SKM-1 treated with dmso at 0.1 percent for 144 hours (cell line): ENCODE results near the gene ASMTL.

ENCODE experiments used
- DNase-seq: peaks from one replicate; lab custom pipeline; 2025; ENCODE audit not compliant: unreplicated experiment; lab: John Stamatoyannopoulos, UW

ASMTL gene

DNA sequence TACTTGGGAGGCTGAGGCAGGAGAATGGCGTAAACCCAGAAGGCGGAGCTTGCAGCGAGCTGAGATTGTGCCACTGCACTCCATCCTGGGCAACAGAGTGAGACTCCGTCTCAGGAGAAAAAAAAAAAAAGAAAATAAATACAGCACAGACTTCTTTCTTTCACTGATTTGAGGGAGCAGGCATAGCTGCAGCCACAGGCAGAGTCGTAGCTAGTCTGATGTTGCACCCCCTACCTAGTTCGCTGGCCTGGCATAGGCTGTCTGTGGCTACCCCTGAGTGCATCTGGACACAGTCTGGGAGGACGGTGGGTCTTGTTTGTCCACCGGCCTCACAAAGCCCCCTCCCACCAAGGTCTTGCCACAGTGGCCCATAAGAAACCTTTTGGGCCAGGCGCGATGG is 94.7 kb downstream of the ASMTL start:
- no peak for DNase-seq

DNA sequence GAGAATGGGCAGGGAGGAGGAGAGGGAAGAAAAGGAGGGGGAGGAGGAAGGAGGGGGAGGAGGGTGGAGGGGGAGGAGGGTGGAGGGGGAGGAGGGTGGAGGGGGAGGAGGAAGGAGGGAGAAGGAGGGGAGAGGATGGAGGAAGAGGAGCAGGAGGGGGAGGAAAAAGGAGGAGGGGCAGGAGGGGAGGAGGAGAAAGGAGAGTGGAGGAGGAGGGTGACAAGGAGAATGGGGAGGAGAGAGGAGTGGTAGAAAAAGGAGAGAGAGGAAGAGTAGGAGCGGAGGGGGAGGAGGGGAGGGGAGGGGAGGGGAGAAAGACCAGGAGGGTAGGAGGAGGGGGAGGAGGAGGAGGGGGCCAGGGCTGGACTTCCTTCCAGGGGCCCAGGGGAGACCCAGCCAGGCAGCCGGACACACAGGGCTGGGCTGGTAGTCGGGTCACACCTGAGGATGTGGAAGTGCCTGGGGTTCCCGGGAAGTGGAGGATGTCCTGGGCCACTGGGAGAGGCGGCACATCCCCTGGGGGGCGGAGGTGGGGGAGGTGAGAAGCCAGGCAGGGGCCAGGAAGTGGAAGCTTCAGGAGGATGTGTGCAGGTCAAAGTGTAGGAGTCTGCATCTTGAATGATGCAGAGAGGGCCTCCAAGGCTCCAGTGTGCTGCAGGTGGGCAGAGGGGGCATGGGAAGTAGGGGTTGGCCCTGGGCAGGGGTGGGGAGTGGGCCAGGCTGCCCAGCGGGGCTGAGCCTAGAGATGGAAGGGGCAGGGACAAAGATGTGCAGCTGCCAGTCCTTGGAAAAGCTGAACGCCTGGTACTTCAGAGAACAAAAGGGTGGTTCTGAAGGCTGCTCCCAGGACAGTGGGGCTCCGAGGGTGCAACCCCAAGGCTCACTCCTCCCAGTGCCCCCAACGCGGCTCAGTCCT is 97.3 kb downstream of the ASMTL start:
- no peak for DNase-seq

DNA sequence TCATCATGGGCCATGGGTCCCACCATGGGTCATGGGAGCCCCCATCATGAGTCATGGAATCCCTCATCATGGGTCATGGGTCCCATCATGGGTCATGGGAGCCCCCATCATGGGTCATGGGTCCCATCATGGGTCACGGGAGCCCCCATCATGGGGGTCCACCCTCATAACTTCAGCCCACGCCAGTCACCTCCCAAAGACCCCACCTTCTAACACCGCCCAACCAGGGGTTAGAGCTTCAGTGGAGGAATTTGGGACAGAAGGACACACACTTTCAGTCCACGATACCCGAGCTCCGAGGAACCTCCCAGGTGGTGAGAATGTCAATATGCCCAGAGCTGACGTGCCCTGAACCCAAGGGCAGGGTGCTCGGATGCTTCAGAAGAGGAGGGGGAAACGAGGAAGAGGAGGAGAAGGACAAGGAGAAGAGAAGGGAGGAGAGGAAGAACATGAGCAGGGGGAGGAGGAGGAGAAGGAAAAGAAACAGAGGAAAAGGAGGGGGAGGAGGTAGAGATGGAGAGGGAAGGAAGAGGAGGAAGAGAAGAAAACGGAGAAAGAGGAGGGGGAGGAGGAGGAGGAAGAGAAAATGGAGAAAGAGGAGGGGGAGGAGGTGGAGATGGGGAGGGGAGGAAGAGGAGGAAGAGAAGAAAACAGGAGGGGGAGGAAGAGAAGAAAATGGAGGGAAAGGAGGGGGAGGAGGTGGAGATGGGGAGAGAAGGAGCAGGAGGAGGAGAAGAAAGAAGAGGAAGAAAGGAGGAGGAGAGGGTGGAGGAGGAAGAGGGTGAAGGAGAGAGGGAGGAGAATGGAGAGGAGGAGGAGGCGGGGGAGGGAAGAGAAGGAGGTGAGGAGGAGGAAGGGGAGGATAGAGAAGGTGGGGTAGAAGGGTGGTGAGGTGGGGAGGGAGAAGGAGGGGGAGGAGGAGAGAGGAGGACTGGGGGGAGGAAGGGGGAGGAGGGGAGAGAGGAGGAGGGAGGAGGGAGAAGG is 98.4 kb downstream of the ASMTL start:
- DNase-seq: no peak
